Stimulated activated naive CD4-positive, alpha-beta T cell treated with Interleukin-2 at 50 U/mL for 16 hours (primary cell): ENCODE results near the gene PFDN6.

ENCODE experiments used
- DNase-seq: peaks from one replicate; lab custom pipeline; 2025; lab: John Stamatoyannopoulos, UW

The PFDN6 gene

GRCh38 chr6:33317419-33317668, 27.9 kb downstream of the PFDN6 start:
- DNase-seq = no peak

GRCh38 chr6:33317669-33318425, 28.4 kb downstream of the PFDN6 start, which contains the start of gene ZBTB22:
TSS of gene ZBTB22 (minus strand) at chr6:33317744. CDS start at chr6:33316916, 828 bp downstream.
- DNase-seq = peak; percentile 95

GRCh38 chr6:33318426-33319073, 29.1 kb downstream of the PFDN6 start:
- no peak for DNase-seq

GRCh38 chr6:33319939-33320314, 30.5 kb downstream of the PFDN6 start:
- DNase-seq = no peak

- DNase-seq = no peak
These were observed 31.1 kb downstream of the PFDN6 start for GRCh38 chr6:33320315-33321181.

GRCh38 chr6:33321227-33321626, 31.8 kb downstream of the PFDN6 start:
- no peak for DNase-seq

- DNase-seq = peak; percentile 23
These were observed 34.2 kb downstream of the PFDN6 start for GRCh38 chr6:33323623-33323948.

- DNase-seq = no peak
These were observed 34.7 kb downstream of the PFDN6 start for GRCh38 chr6:33324125-33324524.

- no peak for DNase-seq
These were observed 39.7 kb downstream of the PFDN6 start for GRCh38 chr6:33329058-33329457.

- no peak for DNase-seq
These were observed 41.3 kb downstream of the PFDN6 start for GRCh38 chr6:33330736-33331135.

- DNase-seq = no peak
These were observed 44.3 kb downstream of the PFDN6 start for GRCh38 chr6:33333666-33334065.

GRCh38 chr6:33335916-33336315, 46.5 kb downstream of the PFDN6 start:
- DNase-seq = no peak

- no peak for DNase-seq
These were observed 47.1 kb downstream of the PFDN6 start for GRCh38 chr6:33336495-33336894.

GRCh38 chr6:33339193-33339592, 49.8 kb downstream of the PFDN6 start:
- DNase-seq = no peak
